WI38 (cell line): ENCODE data around the gene TUBA4B.

ENCODE experiments used
- H3K4me3 ChIP-seq: 2 replicates; pipeline ENCODE4 v1.5.1; 2011; ENCODE audit warnings: low read depth, mild to moderate bottlenecking, control low read depth, low read length
- CTCF ChIP-seq: IDR thresholded peaks from 2 replicates; pipeline ENCODE4 v1.5.1; 2012; ENCODE audit warnings: low read depth, mild to moderate bottlenecking, control low read depth, low read length

The TUBA4B gene

GRCh38 chr2:219207884-219208740 is 44.9 kb upstream of the TUBA4B start:
- no peak for TF ChIP-seq CTCF
- peak overlapping the region; percentile 73 for H3K4me3 ChIP-seq

- no peak overlapping the region for H3K4me3 ChIP-seq
- no peak for TF ChIP-seq CTCF
Measured at GRCh38 chr2:219209236-219210195, 43.5 kb upstream of the TUBA4B start.

GRCh38 chr2:219210196-219210885 is 42.7 kb upstream of the TUBA4B start:
- no peak overlapping the region for H3K4me3 ChIP-seq
- no peak for TF ChIP-seq CTCF

- TF ChIP-seq CTCF = no peak
- H3K4me3 ChIP-seq = no peak overlapping the region
Measured at GRCh38 chr2:219210886-219211362, 42.1 kb upstream of the TUBA4B start.

GRCh38 chr2:219213026-219213415 is 40.0 kb upstream of the TUBA4B start:
- no peak overlapping the region for H3K4me3 ChIP-seq
- no peak for TF ChIP-seq CTCF

GRCh38 chr2:219213486-219214071 is 39.5 kb upstream of the TUBA4B start:
- TF ChIP-seq CTCF = no peak
- no peak overlapping the region for H3K4me3 ChIP-seq
